NCI-H345 treated with DMSO at 0.1 percent for 48 hours (cell line): ENCODE results near the gene POLR3A.

Experiments used
- DNase-seq: peaks from one replicate; lab custom pipeline; 2025; ENCODE audit not compliant: unreplicated experiment; lab: John Stamatoyannopoulos, UW

The POLR3A gene

GRCh38 chr10:77922055-77922454, 107.3 kb downstream of the POLR3A start:
- DNase-seq = no peak

GRCh38 chr10:77921395-77921794, 107.9 kb downstream of the POLR3A start:
- DNase-seq = no peak

GRCh38 chr10:77920495-77920894, 108.8 kb downstream of the POLR3A start:
- no peak for DNase-seq

GRCh38 chr10:77919713-77920108, 109.6 kb downstream of the POLR3A start:
- DNase-seq = no peak
